ENCODE data around the gene IDH2.

DNA sequence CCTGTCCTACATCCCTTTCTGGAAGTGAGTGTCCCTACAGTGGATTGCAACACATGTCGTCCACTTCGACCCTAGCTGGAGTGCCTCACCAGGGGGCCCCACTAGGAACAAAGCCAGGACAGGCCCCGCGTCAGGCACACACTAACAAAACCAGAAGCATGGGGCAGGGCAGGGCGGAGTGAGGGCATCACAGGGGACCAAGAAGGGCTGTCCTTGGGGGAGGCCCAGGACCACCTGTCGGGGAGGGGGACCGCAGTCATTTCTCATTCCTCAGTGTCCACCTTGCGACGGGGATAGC, 21.9 kb downstream of the IDH2 start:
- TF ChIP-seq RAD21 (conservative IDR thresholded peaks at IDR 0.05) (no peak), EZH2 (IDR thresholded peaks at IDR 0.05; ENCODE audit: borderline replicate concordance, insufficient read depth, low read length, poor library complexity, severe bottlenecking) (no peak), POLR2AphosphoS5 (IDR thresholded peaks at IDR 0.05) (no peak), SMC3 (conservative IDR thresholded peaks at IDR 0.05; ENCODE audit: poor library complexity) (no peak), TAF1 (IDR thresholded peaks at IDR 0.05; ENCODE audit: low read depth) (no peak), MXI1 (conservative IDR thresholded peaks at IDR 0.05; ENCODE audit: poor library complexity, severe bottlenecking) (no peak)
- TF ChIP-seq, protein P1, sequence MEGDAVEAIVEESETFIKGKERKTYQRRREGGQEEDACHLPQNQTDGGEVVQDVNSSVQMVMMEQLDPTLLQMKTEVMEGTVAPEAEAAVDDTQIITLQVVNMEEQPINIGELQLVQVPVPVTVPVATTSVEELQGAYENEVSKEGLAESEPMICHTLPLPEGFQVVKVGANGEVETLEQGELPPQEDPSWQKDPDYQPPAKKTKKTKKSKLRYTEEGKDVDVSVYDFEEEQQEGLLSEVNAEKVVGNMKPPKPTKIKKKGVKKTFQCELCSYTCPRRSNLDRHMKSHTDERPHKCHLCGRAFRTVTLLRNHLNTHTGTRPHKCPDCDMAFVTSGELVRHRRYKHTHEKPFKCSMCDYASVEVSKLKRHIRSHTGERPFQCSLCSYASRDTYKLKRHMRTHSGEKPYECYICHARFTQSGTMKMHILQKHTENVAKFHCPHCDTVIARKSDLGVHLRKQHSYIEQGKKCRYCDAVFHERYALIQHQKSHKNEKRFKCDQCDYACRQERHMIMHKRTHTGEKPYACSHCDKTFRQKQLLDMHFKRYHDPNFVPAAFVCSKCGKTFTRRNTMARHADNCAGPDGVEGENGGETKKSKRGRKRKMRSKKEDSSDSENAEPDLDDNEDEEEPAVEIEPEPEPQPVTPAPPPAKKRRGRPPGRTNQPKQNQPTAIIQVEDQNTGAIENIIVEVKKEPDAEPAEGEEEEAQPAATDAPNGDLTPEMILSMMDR (IDR thresholded peaks at IDR 0.05; ENCODE audit: poor library complexity, severe bottlenecking): no peak

Data from neural cell (in vitro differentiated cells).